SK-N-SH treated with all-trans-retinoic acid at 6 μM for 48 hours (cell line): ENCODE measurements around the gene PTPRT.

ENCODE experiments used
- ATAC-seq: fragments of 200-7000 bp; cut with Tn5 transposase; 3 replicates; pipeline ENCODE4 v1.9.1; 2020; ENCODE audit warnings: mild to moderate bottlenecking, moderate library complexity
- ARNTL ChIP-seq: fragments of 450-650 bp; formaldehyde crosslinking; IDR thresholded peaks from 2 replicates; pipeline ENCODE4 v1.5.0; 2020; ENCODE audit warnings: low read depth, mild to moderate bottlenecking, moderate library complexity, borderline replicate concordance
- BACH2 ChIP-seq: fragments of 250-450 bp; sonication (Bioruptor Pico); IDR thresholded peaks from 2 replicates; pipeline ENCODE4 v1.9.0; 2021; ENCODE audit warnings: mild to moderate bottlenecking, borderline replicate concordance
- CREB5 ChIP-seq: fragments of 250-450 bp; sonication (Bioruptor Pico); IDR thresholded peaks from 2 replicates; pipeline ENCODE4 v1.5.1; 2020; ENCODE audit warnings: low read depth, mild to moderate bottlenecking, moderate library complexity
- CSDC2 ChIP-seq: fragments of 250-450 bp; sonication (Bioruptor Pico); IDR thresholded peaks from 2 replicates; pipeline ENCODE4 v1.5.0; 2020; ENCODE audit warnings: mild to moderate bottlenecking, moderate library complexity
- CSRNP3 ChIP-seq: fragments of 250-450 bp; sonication (Bioruptor Pico); IDR thresholded peaks from 2 replicates; pipeline ENCODE4 v1.5.1; 2021; ENCODE audit warnings: mild to moderate bottlenecking, moderate library complexity
- ESRRG ChIP-seq: fragments of 250-450 bp; sonication (Bioruptor Pico); IDR thresholded peaks from 2 replicates; pipeline ENCODE4 v1.6.1; 2021; ENCODE audit warnings: mild to moderate bottlenecking
- GLIS3 ChIP-seq: fragments of 250-450 bp; sonication (Bioruptor Pico); IDR thresholded peaks from 2 replicates; pipeline ENCODE4 v1.5.0; 2020; ENCODE audit warnings: mild to moderate bottlenecking, moderate library complexity
- ISL1 ChIP-seq: fragments of 250-450 bp; sonication (Bioruptor Pico); IDR thresholded peaks from 2 replicates; pipeline ENCODE4 v2.1.2; 2022; ENCODE audit warnings: mild to moderate bottlenecking, moderate library complexity
- OSR1 ChIP-seq: fragments of 250-450 bp; sonication (Bioruptor Pico); IDR thresholded peaks from 2 replicates; pipeline ENCODE4 v1.8.0; 2022; ENCODE audit warnings: moderate library complexity, mild to moderate bottlenecking, inconsistent platforms
- PATZ1 ChIP-seq: fragments of 250-450 bp; sonication (Bioruptor Pico); IDR thresholded peaks from 2 replicates; pipeline ENCODE4 v1.8.0; 2020; ENCODE audit warnings: mild to moderate bottlenecking, moderate library complexity, borderline replicate concordance
- POU6F1 ChIP-seq: fragments of 250-450 bp; sonication (Bioruptor Pico); IDR thresholded peaks from 2 replicates; pipeline ENCODE4 v1.8.0; 2021; ENCODE audit warnings: low read depth, mild to moderate bottlenecking, moderate library complexity, borderline replicate concordance
- RARB ChIP-seq: fragments of 250-450 bp; sonication (Bioruptor Pico); IDR thresholded peaks from 2 replicates; pipeline ENCODE4 v1.8.0; 2021; ENCODE audit warnings: mild to moderate bottlenecking, moderate library complexity
- SNAI2 ChIP-seq: fragments of 250-450 bp; sonication (Bioruptor Pico); IDR thresholded peaks from 2 replicates; pipeline ENCODE4 v1.5.0; 2020; ENCODE audit warnings: mild to moderate bottlenecking, moderate library complexity
- TCF4 ChIP-seq: fragments of 250-450 bp; sonication (Bioruptor Pico); IDR thresholded peaks from 2 replicates; pipeline ENCODE4 v1.8.0; 2021; ENCODE audit warnings: mild to moderate bottlenecking, moderate library complexity, borderline replicate concordance
- TSHZ2 ChIP-seq: fragments of 250-450 bp; sonication (Bioruptor Pico); IDR thresholded peaks from 2 replicates; pipeline ENCODE4 v1.5.0; 2020; ENCODE audit warnings: mild to moderate bottlenecking, moderate library complexity
- ZFP3 ChIP-seq: fragments of 250-450 bp; sonication (Bioruptor Pico); IDR thresholded peaks from 2 replicates; pipeline ENCODE4 v1.5.0; 2020; ENCODE audit warnings: mild to moderate bottlenecking, moderate library complexity
- ZFP30 ChIP-seq: fragments of 450-650 bp; formaldehyde crosslinking; IDR thresholded peaks from 2 replicates; pipeline ENCODE4 v1.5.0; 2022; ENCODE audit warnings: mild to moderate bottlenecking, moderate library complexity
- ZNF565 ChIP-seq: fragments of 450-650 bp; formaldehyde crosslinking; conservative IDR thresholded peaks from 2 replicates; pipeline ENCODE4 v1.5.0; 2020; ENCODE audit warnings: low read depth, mild to moderate bottlenecking, moderate library complexity
- ZNF70 ChIP-seq: fragments of 450-650 bp; formaldehyde crosslinking; IDR thresholded peaks from 2 replicates; pipeline ENCODE4 v1.5.0; 2020; ENCODE audit warnings: mild to moderate bottlenecking, moderate library complexity
- ZNF8 ChIP-seq: fragments of 450-650 bp; formaldehyde crosslinking; IDR thresholded peaks from 2 replicates; pipeline ENCODE4 v1.5.0; 2020; ENCODE audit warnings: mild to moderate bottlenecking, moderate library complexity

PTPRT gene

GRCh38 chr20:42961771-42962170 lies 227.9 kb downstream of the PTPRT start:
- no peak for ATAC-seq
- TF ChIP-seq CSRNP3 (CRISPR knock-in tag) = no peak
- no peak for TF ChIP-seq ZNF8 (CRISPR knock-in tag)
- TF ChIP-seq ARNTL (CRISPR knock-in tag) = no peak
- TF ChIP-seq ZFP30 (CRISPR knock-in tag) = no peak
- no peak for TF ChIP-seq PATZ1
- no peak for TF ChIP-seq POU6F1 (CRISPR knock-in tag)
- no peak for TF ChIP-seq CREB5
- no peak for TF ChIP-seq RARB (CRISPR knock-in tag)
- no peak for TF ChIP-seq ZFP3
- TF ChIP-seq BACH2 (CRISPR knock-in tag) = no peak
- TF ChIP-seq OSR1 = no peak
- no peak for TF ChIP-seq CSDC2 (CRISPR knock-in tag)
- TF ChIP-seq TSHZ2 (CRISPR knock-in tag) = no peak
- no peak for TF ChIP-seq ZNF565 (CRISPR knock-in tag)
- no peak for TF ChIP-seq TCF4 (CRISPR knock-in tag)
- TF ChIP-seq ISL1 (CRISPR knock-in tag) = no peak
- no peak for TF ChIP-seq GLIS3 (CRISPR knock-in tag)
- TF ChIP-seq ZNF70 (CRISPR knock-in tag) = no peak
- TF ChIP-seq ESRRG (CRISPR knock-in tag) = no peak
- TF ChIP-seq, all 23 proteins: peak for 0

- TF ChIP-seq CSDC2 (CRISPR knock-in tag) (no peak), ZNF8 (CRISPR knock-in tag) (no peak), CSRNP3 (CRISPR knock-in tag) (no peak), ISL1 (CRISPR knock-in tag) (no peak), ZFP30 (CRISPR knock-in tag) (no peak), ESRRG (CRISPR knock-in tag) (no peak), OSR1 (no peak), GLIS3 (CRISPR knock-in tag) (no peak), BACH2 (CRISPR knock-in tag) (no peak), PATZ1 (no peak), TSHZ2 (CRISPR knock-in tag) (no peak), RARB (CRISPR knock-in tag) (no peak), SNAI2 (no peak), ZNF565 (CRISPR knock-in tag) (no peak)
- ATAC-seq = no peak
Measured at GRCh38 chr20:42959996-42960395, 229.7 kb downstream of the PTPRT start.
